Gastrocnemius medialis (tissue), 4 donors: ENCODE measurements around the gene GPC6.

ENCODE experiments used
- CTCF ChIP-seq, 5 experiments: fragments of 450-650 bp in 3 of 5; fragments of 200-600 bp in 2 of 5; sonication (generic) in 2 of 5; IDR thresholded peaks in 4 of 5; conservative IDR thresholded peaks in 1 of 5; 1 replicate in 4 of 5; 2 replicates in 1 of 5; pipeline ENCODE4 v1.5.1; 2016 to 2019; ENCODE audit warnings: antibody characterized with exemption in 5 of 5, mild to moderate bottlenecking in 3 of 5, moderate library complexity in 3 of 5
- POLR2A ChIP-seq, 2 donors: fragments of 450-650 bp; IDR thresholded peaks; one replicate each; pipeline ENCODE4 v1.6.1; 2017; ENCODE audit warnings: antibody characterized with exemption in 2 of 2, mild to moderate bottlenecking in 2 of 2, moderate library complexity in 2 of 2

GRCh38 chr13:93953841-93954240 lies 727.2 kb downstream of the GPC6 start:
- no peak for TF ChIP-seq CTCF (IDR thresholded peaks at IDR 0.05 in 4 of 5, conservative IDR thresholded peaks at IDR 0.05 in 1 of 5)
- TF ChIP-seq POLR2A (IDR thresholded peaks at IDR 0.05): no peak
